GM12875 (cell line): ENCODE data around the gene SLC26A11.

ENCODE experiments used
- H3K4me3 ChIP-seq: one replicate; pipeline ENCODE4 v1.5.1; 2011; ENCODE audit warnings: low read depth, low read length, control low read depth
- CTCF ChIP-seq: IDR thresholded peaks from 2 replicates; pipeline ENCODE4 v1.5.1; 2011; ENCODE audit warnings: low read depth, mild to moderate bottlenecking, control low read depth, inconsistent platforms, low read length, moderate library complexity, borderline replicate concordance; ENCODE audit not compliant: insufficient read depth

Gene SLC26A11

GRCh38 chr17:80217703-80218362 is 2.4 kb upstream of the SLC26A11 start:
- no peak overlapping the region for H3K4me3 ChIP-seq
- no peak for TF ChIP-seq CTCF

GRCh38 chr17:80218391-80218790 is 1.8 kb upstream of the SLC26A11 start:
- no peak for TF ChIP-seq CTCF
- H3K4me3 ChIP-seq: no peak overlapping the region

GRCh38 chr17:80219013-80219762 is 1.0 kb upstream of the SLC26A11 start:
- no peak for TF ChIP-seq CTCF
- peak overlapping the region; percentile 83 for H3K4me3 ChIP-seq

GRCh38 chr17:80219763-80220053 is 519 bp upstream of the SLC26A11 start:
- TF ChIP-seq CTCF: no peak
- peak overlapping the region; percentile 83 for H3K4me3 ChIP-seq

- no peak for TF ChIP-seq CTCF
Measured at GRCh38 chr17:80220736-80221215, 549 bp downstream of the SLC26A11 start.

GRCh38 chr17:80221351-80222105 is 1.3 kb downstream of the SLC26A11 start:
- H3K4me3 ChIP-seq: no peak overlapping the region
- TF ChIP-seq CTCF: no peak

More at GRCh38 chr17:80220736-80221215, 549 bp downstream of the SLC26A11 start:
- peak overlapping the region; percentile 83 for H3K4me3 ChIP-seq
